Neural crest cell (in vitro differentiated cells): Measurements from ENCODE around the gene TMEM175. TPM values are rescaled to one million over a fixed set of nuclear protein-coding genes. Genes with fewer than 3 reads are reported as not detected.

Source experiments
- DNase-seq: peaks from one replicate; pipeline ENCODE4 v3.0.0; 2021; ENCODE audit warnings: low read depth, mixed read lengths, low spot score
- H3K27ac Mint-ChIP-seq: one replicate; pipeline ENCODE4 v1.8.0; 2021; ENCODE audit warnings: mild to moderate bottlenecking, mixed read lengths; ENCODE audit not compliant: unreplicated experiment
- H3K27me3 Mint-ChIP-seq: 2 replicates; pipeline ENCODE4 v1.8.0; 2021; ENCODE audit warnings: low read depth, mild to moderate bottlenecking, mixed read lengths
- H3K36me3 Mint-ChIP-seq: 2 replicates; pipeline ENCODE4 v1.8.0; 2021; ENCODE audit warnings: low read depth, mild to moderate bottlenecking, mixed read lengths
- H3K4me1 Mint-ChIP-seq: 2 replicates; pipeline ENCODE4 v1.8.0; 2021; ENCODE audit warnings: mixed read lengths
- H3K4me3 Mint-ChIP-seq: one replicate; pipeline ENCODE4 v1.8.0; 2021; ENCODE audit warnings: mild to moderate bottlenecking, mixed read lengths
- H3K9me3 Mint-ChIP-seq: 2 replicates; pipeline ENCODE4 v1.8.0; 2021; ENCODE audit warnings: mixed read lengths
- total RNA-seq: library from RNA; stranded (reverse); gene quantifications from 2 replicates; pipeline ENCODE4 v1.2.1, GENCODE V29; 2021
- TF ChIP-seq, protein P1 (sequence below): fragments of 200-600 bp; sonication (generic); conservative IDR thresholded peaks from 2 replicates; pipeline ENCODE4 v1.5.0; 2021; ENCODE audit warnings: antibody characterized with exemption, mild to moderate bottlenecking

TMEM175 gene
- total RNA-seq, 1 donor from 2014 or later = 15.2 TPM

DNA sequence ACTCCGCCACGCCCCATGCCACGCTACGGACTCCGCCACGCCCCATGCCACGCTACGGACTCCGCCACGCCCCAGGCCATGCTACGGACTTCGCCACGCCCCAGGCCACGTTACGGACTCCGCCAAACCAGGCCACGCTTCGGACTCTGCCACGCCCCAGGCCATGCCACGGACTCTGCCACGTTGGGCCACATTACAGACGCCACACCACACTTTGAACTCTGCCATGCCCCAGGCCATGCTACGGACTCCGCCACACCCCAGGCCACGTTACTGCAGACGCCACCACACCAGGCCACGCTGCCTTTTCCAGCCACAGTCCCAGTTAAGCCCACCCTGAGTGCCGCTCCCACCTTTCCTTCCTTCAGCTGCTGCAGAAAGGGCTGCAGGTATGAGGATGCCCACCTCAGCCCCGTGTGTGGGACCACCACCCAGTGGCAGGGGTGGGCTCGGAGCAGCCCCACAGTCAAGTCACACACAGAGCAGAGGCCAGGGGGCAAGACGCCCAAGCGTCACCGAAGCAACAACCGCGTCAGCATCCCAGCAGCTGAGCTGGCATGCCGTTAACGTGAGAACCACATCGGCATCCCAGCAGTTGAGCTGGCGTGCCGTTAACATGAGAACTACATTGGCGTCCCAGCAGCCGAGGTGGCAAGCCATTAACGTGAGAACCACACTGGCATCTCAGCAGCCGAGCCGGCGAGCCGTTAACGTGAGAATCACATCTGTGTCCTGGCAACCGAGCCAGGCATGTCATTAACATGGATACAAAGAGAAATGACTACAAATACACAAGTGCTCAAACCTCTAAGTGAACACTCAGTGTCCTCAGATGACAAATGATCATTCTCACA, 26.5 kb upstream of the TMEM175 start:
- peak overlapping the region; percentile 43 for H3K27ac Mint-ChIP-seq

DNA sequence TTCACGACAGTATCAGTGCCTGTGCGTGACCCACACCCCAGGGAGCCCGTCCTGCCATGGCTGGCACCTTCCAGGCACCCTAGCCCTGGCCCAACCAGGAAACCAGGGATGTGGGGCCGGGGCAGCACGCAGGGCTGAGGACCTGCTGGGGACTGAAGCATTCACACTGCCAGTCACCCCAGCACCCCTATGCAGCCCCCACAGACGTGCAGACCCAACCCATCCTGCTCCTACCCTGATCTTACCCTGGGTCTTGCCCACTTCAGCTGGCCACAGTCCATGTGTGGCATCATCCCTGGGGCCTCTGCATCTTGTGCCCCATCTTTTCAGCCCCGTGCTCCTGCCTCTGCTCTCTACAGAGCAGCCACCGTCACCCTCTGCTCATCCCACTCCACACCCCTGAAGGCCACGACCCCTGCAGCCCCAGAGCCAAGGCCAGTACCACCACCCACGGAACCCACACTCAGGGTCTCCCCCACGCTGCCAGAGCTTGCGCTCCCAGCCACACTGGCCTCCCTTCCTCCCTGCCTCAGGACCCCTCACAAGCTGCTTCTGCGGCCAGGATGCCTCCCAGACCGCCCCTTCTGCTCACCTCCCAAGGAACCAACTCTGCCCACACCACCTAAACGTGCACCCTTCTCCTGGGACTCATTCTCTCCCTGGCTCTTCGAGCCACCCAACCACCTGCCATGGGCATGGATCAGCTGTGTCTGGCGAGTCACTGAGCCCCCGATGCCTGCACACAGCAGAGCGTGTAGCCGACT, 25.7 kb upstream of the TMEM175 start:
- no peaks in the 10 kb centered on the region for H3K9me3 Mint-ChIP-seq
- H3K27ac Mint-ChIP-seq = peak overlapping the region; percentile 75
- no peak overlapping the region for H3K4me3 Mint-ChIP-seq
- H3K4me1 Mint-ChIP-seq = peaks cover 5% of the 10 kb centered on the region
- peaks cover 5% of the 10 kb centered on the region for H3K36me3 Mint-ChIP-seq
- DNase-seq = no peak
- TF ChIP-seq, protein P1, sequence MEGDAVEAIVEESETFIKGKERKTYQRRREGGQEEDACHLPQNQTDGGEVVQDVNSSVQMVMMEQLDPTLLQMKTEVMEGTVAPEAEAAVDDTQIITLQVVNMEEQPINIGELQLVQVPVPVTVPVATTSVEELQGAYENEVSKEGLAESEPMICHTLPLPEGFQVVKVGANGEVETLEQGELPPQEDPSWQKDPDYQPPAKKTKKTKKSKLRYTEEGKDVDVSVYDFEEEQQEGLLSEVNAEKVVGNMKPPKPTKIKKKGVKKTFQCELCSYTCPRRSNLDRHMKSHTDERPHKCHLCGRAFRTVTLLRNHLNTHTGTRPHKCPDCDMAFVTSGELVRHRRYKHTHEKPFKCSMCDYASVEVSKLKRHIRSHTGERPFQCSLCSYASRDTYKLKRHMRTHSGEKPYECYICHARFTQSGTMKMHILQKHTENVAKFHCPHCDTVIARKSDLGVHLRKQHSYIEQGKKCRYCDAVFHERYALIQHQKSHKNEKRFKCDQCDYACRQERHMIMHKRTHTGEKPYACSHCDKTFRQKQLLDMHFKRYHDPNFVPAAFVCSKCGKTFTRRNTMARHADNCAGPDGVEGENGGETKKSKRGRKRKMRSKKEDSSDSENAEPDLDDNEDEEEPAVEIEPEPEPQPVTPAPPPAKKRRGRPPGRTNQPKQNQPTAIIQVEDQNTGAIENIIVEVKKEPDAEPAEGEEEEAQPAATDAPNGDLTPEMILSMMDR = no peak
- no peaks in the 10 kb centered on the region for H3K27me3 Mint-ChIP-seq

More for the DNA sequence above, 26.5 kb upstream of the TMEM175 start:
- peaks cover 5% of the 10 kb centered on the region for H3K36me3 Mint-ChIP-seq
- DNase-seq = no peak
- H3K9me3 Mint-ChIP-seq = no peaks in the 10 kb centered on the region
- TF ChIP-seq, protein P1 = no peak
- peaks cover 5% of the 10 kb centered on the region for H3K4me1 Mint-ChIP-seq
- no peak overlapping the region for H3K4me3 Mint-ChIP-seq
- no peaks in the 10 kb centered on the region for H3K27me3 Mint-ChIP-seq

DNA sequence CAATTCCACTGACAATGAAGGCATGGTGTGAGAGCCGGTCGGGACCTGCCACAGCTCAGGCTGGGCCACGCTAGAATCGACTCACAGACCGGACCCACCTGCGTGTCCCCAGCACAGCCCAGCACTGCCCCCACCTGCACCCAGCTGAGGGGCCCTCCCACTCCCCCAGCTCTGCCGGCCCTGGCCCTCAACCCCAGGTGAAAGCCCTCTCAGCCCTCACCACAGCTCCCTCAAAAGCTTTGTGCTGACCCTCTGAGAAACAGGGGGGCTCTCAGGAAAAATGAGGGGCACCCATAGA, 25.2 kb upstream of the TMEM175 start:
- peaks cover 5% of the 10 kb centered on the region for H3K36me3 Mint-ChIP-seq

DNA sequence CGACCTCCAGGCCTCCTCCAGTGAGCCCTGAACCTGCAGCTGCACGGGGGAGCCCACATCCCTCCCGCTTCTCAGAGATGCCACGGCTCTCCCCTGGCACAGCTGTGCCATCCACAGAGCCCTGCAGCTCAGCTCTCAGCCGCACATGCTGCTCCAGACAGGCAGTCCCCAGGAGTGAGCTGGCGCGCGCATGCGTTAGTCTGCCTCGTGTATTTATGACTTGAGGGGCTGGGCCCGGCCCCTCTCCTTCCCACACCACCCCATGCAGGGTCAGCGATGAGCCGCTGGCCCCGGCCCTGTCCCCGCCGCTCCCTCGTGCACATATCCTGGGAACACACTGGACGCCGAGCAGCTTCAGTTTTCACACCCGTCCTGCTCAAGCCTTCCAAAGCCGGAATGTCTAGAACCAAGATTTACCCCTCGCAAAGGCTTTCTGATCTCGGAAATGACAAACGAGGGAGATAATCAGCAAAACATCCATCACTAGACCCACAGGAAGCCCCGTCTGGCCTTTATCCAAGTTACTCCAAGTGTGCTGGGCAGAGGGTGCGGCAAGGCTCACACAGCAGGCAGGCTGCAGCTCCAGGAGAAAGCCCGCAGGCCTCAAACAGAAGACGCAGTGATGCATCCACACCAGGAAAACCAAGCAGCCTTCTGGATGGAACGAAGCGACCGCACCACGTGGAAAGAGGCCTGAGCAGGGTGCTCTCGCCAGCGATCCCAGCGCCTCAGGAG, 24.4 kb upstream of the TMEM175 start:
- H3K9me3 Mint-ChIP-seq = no peaks in the 10 kb centered on the region
- peaks cover 5% of the 10 kb centered on the region for H3K36me3 Mint-ChIP-seq
- H3K4me1 Mint-ChIP-seq = peaks cover 11% of the 10 kb centered on the region
- no peak for DNase-seq
- peak overlapping the region; percentile 43 for H3K27ac Mint-ChIP-seq
- no peaks in the 10 kb centered on the region for H3K27me3 Mint-ChIP-seq
- H3K4me3 Mint-ChIP-seq = no peak overlapping the region
- TF ChIP-seq, protein P1 = no peak

More for the DNA sequence above, 25.2 kb upstream of the TMEM175 start:
- H3K4me3 Mint-ChIP-seq = no peak overlapping the region
- TF ChIP-seq, protein P1 = no peak
- H3K27ac Mint-ChIP-seq = peak overlapping the region; percentile 75
- no peaks in the 10 kb centered on the region for H3K27me3 Mint-ChIP-seq
- peaks cover 5% of the 10 kb centered on the region for H3K4me1 Mint-ChIP-seq
- DNase-seq = no peak
- H3K9me3 Mint-ChIP-seq = no peaks in the 10 kb centered on the region

DNA sequence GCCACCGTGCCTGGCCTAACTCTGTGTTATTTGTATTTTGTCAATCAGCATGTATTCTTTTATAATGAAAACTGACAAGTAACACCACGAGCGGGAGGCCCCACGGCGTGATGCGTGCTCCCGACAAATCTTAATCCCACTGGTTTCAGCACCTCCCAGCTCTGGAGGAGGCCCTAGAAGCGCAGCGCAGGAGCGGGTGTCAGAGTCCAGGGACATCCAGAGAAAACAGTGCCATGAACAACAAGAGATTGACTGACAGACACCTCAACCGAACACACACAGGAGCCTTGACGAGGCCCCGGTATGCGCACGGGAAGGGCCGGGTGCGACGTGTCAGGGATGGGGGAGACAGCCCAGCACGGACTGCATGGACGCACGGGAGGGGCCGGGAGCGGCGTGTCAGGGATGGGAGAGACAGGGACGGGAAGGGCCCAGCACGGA, 23.1 kb upstream of the TMEM175 start:
- peak overlapping the region; percentile 67 for H3K27ac Mint-ChIP-seq
- H3K36me3 Mint-ChIP-seq = peaks cover 5% of the 10 kb centered on the region
- H3K4me1 Mint-ChIP-seq = peaks cover 20% of the 10 kb centered on the region
- H3K9me3 Mint-ChIP-seq = no peaks in the 10 kb centered on the region
- TF ChIP-seq, protein P1 = no peak
- no peaks in the 10 kb centered on the region for H3K27me3 Mint-ChIP-seq
- H3K4me3 Mint-ChIP-seq = no peak overlapping the region
- DNase-seq = no peak
